ENCODE data around the gene PATJ.
"Not testable (repeated sequence)": the region's sequence is repeated elsewhere in the genome, so short reads cannot be mapped to it uniquely, and the experiment has no call there.

The PATJ gene

GRCh38 chr1:61741711-61742619 is at the start of gene PATJ:
Gene PATJ (plus strand): TSS chr1:61742480. CDS start chr1:61762893, 20,413 bp downstream.
- H3K4me3 ChIP-seq (ENCODE audit: low read depth in 1 of 2, low read length in 2 of 2): peak within 1 kb of the TSS; percentile 83 to 91
- H3K9ac ChIP-seq (ENCODE audit: low read length): peak within 1 kb of the TSS; percentile 91
- H3K27me3 ChIP-seq (ENCODE audit: control insufficient read depth in 1 of 2, insufficient read depth in 2 of 2, low read length in 2 of 2): no peaks in the 10 kb centered on the region
- H3K36me3 ChIP-seq (ENCODE audit: insufficient read depth, low read length): no peaks in the 10 kb centered on the region
- peak within 1 kb of the TSS; percentile 84 for H3K27ac ChIP-seq (ENCODE audit: low read depth, low read length)
- H3K9me3 ChIP-seq (ENCODE audit: low read length): no peaks in the 10 kb centered on the region
- H3K4me1 ChIP-seq (ENCODE audit: insufficient read depth, low read length): peaks cover 20% of the 10 kb centered on the region

GRCh38 chr1:61699911-61700851 is 42.1 kb upstream of the PATJ start:
- no peaks in the 10 kb centered on the region for H3K9me3 ChIP-seq (ENCODE audit: low read length)
- H3K36me3 ChIP-seq (ENCODE audit: insufficient read depth, low read length): peaks cover 8% of the 10 kb centered on the region
- no peak overlapping the region for H3K27ac ChIP-seq (ENCODE audit: low read depth, low read length)
- no peak overlapping the region for H3K4me3 ChIP-seq (ENCODE audit: low read depth in 1 of 2, low read length in 2 of 2)
- no peaks in the 10 kb centered on the region for H3K27me3 ChIP-seq (ENCODE audit: control insufficient read depth in 1 of 2, insufficient read depth in 2 of 2, low read length in 2 of 2)
- H3K4me1 ChIP-seq (ENCODE audit: insufficient read depth, low read length): peaks cover 12% of the 10 kb centered on the region
- no peak overlapping the region for H3K9ac ChIP-seq (ENCODE audit: low read length)

GRCh38 chr1:61708953-61709907 is 33.0 kb upstream of the PATJ start:
- Histone ChIP-seq H3K9ac (ENCODE audit: low read length) (no peak overlapping the region), H3K9me3 (ENCODE audit: low read length) (no peaks in the 10 kb centered on the region), H3K27ac (ENCODE audit: low read depth, low read length) (no peak overlapping the region), H3K36me3 (ENCODE audit: insufficient read depth, low read length) (peaks cover 14% of the 10 kb centered on the region), H3K4me1 (ENCODE audit: insufficient read depth, low read length) (no peaks in the 10 kb centered on the region), H3K27me3 (ENCODE audit: control insufficient read depth in 1 of 2, insufficient read depth in 2 of 2, low read length in 2 of 2) (no peaks in the 10 kb centered on the region), H3K4me3 (ENCODE audit: low read depth in 1 of 2, low read length in 2 of 2) (no peak overlapping the region)

GRCh38 chr1:61709908-61710289 is 32.4 kb upstream of the PATJ start:
- H3K4me1 ChIP-seq (ENCODE audit: insufficient read depth, low read length): no peaks in the 10 kb centered on the region
- peaks cover 14% of the 10 kb centered on the region for H3K36me3 ChIP-seq (ENCODE audit: insufficient read depth, low read length)
- H3K27me3 ChIP-seq (ENCODE audit: control insufficient read depth in 1 of 2, insufficient read depth in 2 of 2, low read length in 2 of 2): no peaks in the 10 kb centered on the region
- H3K27ac ChIP-seq (ENCODE audit: low read depth, low read length): no peak overlapping the region
- H3K9ac ChIP-seq (ENCODE audit: low read length): no peak overlapping the region
- no peaks in the 10 kb centered on the region for H3K9me3 ChIP-seq (ENCODE audit: low read length)
- H3K4me3 ChIP-seq (ENCODE audit: low read depth in 1 of 2, low read length in 2 of 2): no peak overlapping the region

- not testable (repeated sequence) for H3K4me3 ChIP-seq (ENCODE audit: low read depth in 1 of 2, low read length in 2 of 2); H3K27me3 ChIP-seq (ENCODE audit: control insufficient read depth in 1 of 2, insufficient read depth in 2 of 2, low read length in 2 of 2); H3K9ac ChIP-seq (ENCODE audit: low read length); H3K9me3 ChIP-seq (ENCODE audit: low read length); H3K4me1 ChIP-seq (ENCODE audit: insufficient read depth, low read length); H3K27ac ChIP-seq (ENCODE audit: low read depth, low read length); H3K36me3 ChIP-seq (ENCODE audit: insufficient read depth, low read length)
These were observed 31.0 kb upstream of the PATJ start for GRCh38 chr1:61711257-61711656.

- Histone ChIP-seq H3K36me3 (ENCODE audit: insufficient read depth, low read length) (peaks cover 6% of the 10 kb centered on the region), H3K4me1 (ENCODE audit: insufficient read depth, low read length) (no peaks in the 10 kb centered on the region), H3K27ac (ENCODE audit: low read depth, low read length) (no peak overlapping the region), H3K9me3 (ENCODE audit: low read length) (no peaks in the 10 kb centered on the region), H3K4me3 (ENCODE audit: low read depth in 1 of 2, low read length in 2 of 2) (no peak overlapping the region), H3K27me3 (ENCODE audit: control insufficient read depth in 1 of 2, insufficient read depth in 2 of 2, low read length in 2 of 2) (no peaks in the 10 kb centered on the region), H3K9ac (ENCODE audit: low read length) (no peak overlapping the region)
These were observed 30.3 kb upstream of the PATJ start for GRCh38 chr1:61711969-61712368.

- not testable (repeated sequence) for H3K36me3 ChIP-seq (ENCODE audit: insufficient read depth, low read length); H3K9ac ChIP-seq (ENCODE audit: low read length); H3K27ac ChIP-seq (ENCODE audit: low read depth, low read length); H3K4me1 ChIP-seq (ENCODE audit: insufficient read depth, low read length); H3K27me3 ChIP-seq (ENCODE audit: control insufficient read depth in 1 of 2, insufficient read depth in 2 of 2, low read length in 2 of 2); H3K4me3 ChIP-seq (ENCODE audit: low read depth in 1 of 2, low read length in 2 of 2); H3K9me3 ChIP-seq (ENCODE audit: low read length)
These were observed 23.1 kb upstream of the PATJ start for GRCh38 chr1:61718996-61719663.

GRCh38 chr1:61724506-61724812 is 17.8 kb upstream of the PATJ start:
- no peaks in the 10 kb centered on the region for H3K27me3 ChIP-seq (ENCODE audit: control insufficient read depth in 1 of 2, insufficient read depth in 2 of 2, low read length in 2 of 2)
- H3K9me3 ChIP-seq (ENCODE audit: low read length): no peaks in the 10 kb centered on the region
- H3K4me3 ChIP-seq (ENCODE audit: low read depth in 1 of 2, low read length in 2 of 2): peak overlapping the region; percentile 98
- H3K27ac ChIP-seq (ENCODE audit: low read depth, low read length): peak overlapping the region; percentile 98
- H3K36me3 ChIP-seq (ENCODE audit: insufficient read depth, low read length): no peaks in the 10 kb centered on the region
- peaks cover 12% of the 10 kb centered on the region for H3K4me1 ChIP-seq (ENCODE audit: insufficient read depth, low read length)
- H3K9ac ChIP-seq (ENCODE audit: low read length): peak overlapping the region; percentile 95

- peak within 1 kb of the TSS; percentile 98 for H3K4me3 ChIP-seq (ENCODE audit: low read depth in 1 of 2, low read length in 2 of 2)
- peak within 1 kb of the TSS; percentile 95 for H3K9ac ChIP-seq (ENCODE audit: low read length)
- H3K27ac ChIP-seq (ENCODE audit: low read depth, low read length): peak within 1 kb of the TSS; percentile 98
- no peaks in the 10 kb centered on the region for H3K9me3 ChIP-seq (ENCODE audit: low read length)
- peaks cover 12% of the 10 kb centered on the region for H3K4me1 ChIP-seq (ENCODE audit: insufficient read depth, low read length)
- H3K36me3 ChIP-seq (ENCODE audit: insufficient read depth, low read length): no peaks in the 10 kb centered on the region
- H3K27me3 ChIP-seq (ENCODE audit: control insufficient read depth in 1 of 2, insufficient read depth in 2 of 2, low read length in 2 of 2): no peaks in the 10 kb centered on the region
These were observed 17.2 kb upstream of the PATJ start, which contains the start of gene TM2D1 for GRCh38 chr1:61724813-61725694. Gene TM2D1 (minus strand): TSS chr1:61725141. CDS start chr1:61725120, 21 bp downstream.

- Histone ChIP-seq H3K27ac (ENCODE audit: low read depth, low read length) (no peak overlapping the region), H3K36me3 (ENCODE audit: insufficient read depth, low read length) (no peaks in the 10 kb centered on the region), H3K4me1 (ENCODE audit: insufficient read depth, low read length) (peaks cover 12% of the 10 kb centered on the region), H3K27me3 (ENCODE audit: control insufficient read depth in 1 of 2, insufficient read depth in 2 of 2, low read length in 2 of 2) (no peaks in the 10 kb centered on the region), H3K9ac (ENCODE audit: low read length) (no peak overlapping the region), H3K4me3 (ENCODE audit: low read depth in 1 of 2, low read length in 2 of 2) (no peak overlapping the region), H3K9me3 (ENCODE audit: low read length) (no peaks in the 10 kb centered on the region)
These were observed 14.7 kb upstream of the PATJ start for GRCh38 chr1:61727544-61727943.

All from muscle layer of colon (tissue), 2 donors.